ENCODE data around the gene MICAL2.
A peak's percentile ranks its signal among the peaks of the same experiment; 100 is the strongest.

MICAL2 gene

DNA sequence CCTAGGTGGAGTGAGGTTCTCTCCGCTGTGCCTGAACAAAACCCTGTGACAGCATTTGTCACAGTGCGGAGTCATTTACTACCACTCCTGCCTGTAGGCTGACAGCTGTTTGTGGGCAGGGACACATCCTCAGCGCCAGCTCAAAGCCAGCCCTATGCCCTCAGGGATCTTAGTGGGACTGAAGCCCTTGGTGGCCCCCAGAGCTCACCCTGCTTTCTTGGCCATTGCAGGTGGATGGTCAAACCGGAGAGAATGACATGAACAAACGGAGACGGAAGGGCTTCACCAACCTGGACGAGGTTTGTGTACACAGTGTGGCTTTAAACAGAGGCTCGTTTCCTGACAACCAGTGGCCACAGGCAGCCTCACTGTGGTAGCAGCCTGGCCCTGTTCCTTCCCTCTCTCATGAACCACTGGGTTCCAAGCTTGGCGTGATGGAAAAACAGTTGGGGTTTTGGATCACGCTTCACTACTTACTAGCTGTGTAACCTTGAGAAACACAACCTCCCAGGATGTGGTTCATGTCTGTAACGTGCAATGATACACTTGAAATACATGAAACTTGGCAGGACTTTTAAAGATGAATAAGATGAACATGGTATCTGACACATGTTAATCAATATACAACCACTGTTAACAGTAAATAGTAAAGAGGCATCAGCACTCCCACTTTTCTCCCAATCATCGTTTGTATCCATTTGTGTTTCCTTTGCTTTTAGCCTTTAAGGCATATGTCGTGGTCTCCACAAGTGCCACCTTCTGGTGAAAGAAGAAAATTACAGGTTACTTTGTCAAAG lies 125.8 kb downstream of the MICAL2 start:
- peak; percentile 24 for DNase-seq

DNA sequence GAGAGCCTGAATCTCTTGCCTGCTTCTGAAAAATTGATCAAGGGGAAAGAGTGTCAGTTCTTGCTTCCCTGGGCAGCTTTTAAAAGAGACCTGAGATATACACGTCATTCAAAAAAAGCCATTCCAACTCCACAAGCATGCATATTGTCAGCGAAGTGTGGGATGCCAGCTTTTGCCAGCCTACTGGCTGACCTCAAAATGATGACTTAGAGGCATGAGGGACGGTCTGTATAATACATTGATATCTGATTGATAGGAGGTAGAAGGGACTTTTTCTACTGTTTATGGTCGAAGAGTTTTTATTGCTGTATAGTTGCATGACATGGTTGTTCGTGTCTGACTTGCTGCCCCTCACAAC lies 126.3 kb downstream of the MICAL2 start:
- no peak for DNase-seq

DNA sequence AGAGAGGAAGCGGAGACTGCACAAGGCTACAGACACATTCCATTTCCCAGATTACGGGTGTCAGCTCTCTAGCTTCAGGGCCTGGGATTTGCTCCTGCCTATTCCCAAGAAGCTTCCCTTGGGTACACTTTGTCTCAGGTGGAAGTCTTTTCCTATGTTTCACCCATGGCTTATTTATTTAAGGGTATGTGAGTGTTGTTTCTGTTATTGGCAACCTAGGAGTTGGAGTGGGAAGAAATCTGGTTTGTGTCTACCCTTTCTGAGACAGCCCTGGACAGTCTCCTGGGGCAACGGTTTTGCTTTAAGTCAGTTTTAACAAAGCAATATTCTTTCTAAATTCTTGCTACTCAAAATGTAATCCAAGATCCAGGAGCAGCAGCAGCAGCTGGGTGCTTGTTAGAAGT lies 127.0 kb downstream of the MICAL2 start:
- no peak for DNase-seq

DNA sequence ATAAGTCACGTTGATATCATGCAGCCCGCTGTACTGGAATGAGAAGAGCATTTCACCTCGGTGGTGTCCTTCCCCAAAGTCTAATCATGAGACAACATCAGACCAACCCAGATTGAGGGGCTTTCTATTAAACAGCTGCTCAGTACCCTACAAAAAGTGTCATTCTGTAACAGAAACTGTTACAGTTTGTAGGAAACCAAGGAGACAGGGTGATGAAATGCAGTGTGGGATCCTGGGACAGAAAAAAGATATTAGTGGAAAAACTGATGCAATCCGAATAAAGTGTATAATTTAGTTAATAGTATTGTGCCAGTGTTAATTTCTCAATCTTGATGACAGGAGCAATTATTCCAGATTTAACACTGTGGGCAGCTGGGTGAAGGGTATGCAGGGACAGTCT lies 128.0 kb downstream of the MICAL2 start:
- no peak for DNase-seq

DNA sequence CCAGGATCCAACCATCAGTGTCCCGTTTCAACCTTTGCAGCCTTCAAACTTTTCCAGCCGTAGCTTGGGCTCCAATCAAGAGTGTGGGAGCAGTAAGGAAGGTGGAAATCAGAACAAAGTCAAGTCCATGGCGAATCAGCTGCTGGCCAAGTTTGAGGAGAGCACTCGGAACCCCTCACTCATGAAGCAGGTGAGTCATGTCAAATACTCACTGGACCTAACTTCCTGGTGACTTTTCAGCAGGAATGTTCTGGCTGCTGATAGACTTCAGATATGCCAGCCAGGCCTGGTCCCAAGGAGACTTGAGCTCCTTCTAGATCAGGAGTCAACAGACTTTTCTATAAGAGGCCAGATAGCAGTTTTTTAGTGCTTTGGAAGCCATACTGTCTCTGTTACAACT lies 129.0 kb downstream of the MICAL2 start:
- DNase-seq: no peak

DNA sequence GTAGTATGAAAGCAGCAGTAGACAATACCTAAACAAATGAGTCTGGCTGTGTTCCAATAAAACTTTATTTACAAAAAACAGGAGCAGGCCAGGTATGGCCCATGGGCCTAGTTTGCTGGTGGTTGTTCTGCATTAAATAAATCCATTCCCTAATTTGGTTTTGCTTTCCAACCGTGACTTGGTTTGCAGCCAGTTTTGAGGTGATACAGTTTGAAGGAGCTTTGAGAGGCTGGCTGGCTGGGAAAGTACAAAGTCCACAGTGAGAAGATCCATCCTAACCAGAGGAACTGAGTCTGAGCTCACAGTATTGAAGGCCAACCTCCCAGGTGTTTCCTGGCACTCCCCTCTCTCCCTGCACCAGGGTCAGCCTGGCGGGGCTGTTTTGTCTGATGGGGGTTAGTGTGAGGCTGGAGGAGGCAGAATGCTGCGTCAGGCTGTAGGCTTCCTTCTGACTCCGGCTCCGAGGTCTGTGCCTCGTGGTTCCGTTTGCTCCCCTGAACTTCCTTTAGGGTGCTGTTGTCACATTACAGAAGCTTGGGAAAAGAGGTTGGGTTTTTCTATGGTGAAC lies 129.5 kb downstream of the MICAL2 start:
- no peak for DNase-seq

DNA sequence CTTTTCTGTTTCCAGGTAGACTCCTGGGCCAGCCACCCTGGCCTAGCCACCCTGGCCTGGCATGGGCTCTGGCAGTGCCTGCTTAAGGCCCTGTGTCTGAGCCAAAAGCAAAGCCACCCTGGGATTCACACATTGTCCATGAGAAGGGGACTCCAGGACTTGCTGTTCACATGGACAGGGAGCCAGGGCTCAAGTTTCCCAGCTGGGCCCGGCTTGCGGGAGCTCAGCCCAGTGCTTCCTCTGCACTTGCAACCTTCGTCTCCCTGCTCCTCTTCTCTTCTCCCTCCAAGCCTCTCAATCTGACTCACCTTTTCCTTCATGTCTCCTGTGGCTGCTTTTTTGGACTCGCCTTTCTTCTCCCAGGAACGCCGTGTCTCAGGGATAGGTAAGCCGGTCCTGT lies 130.3 kb downstream of the MICAL2 start:
- DNase-seq: no peak

DNA sequence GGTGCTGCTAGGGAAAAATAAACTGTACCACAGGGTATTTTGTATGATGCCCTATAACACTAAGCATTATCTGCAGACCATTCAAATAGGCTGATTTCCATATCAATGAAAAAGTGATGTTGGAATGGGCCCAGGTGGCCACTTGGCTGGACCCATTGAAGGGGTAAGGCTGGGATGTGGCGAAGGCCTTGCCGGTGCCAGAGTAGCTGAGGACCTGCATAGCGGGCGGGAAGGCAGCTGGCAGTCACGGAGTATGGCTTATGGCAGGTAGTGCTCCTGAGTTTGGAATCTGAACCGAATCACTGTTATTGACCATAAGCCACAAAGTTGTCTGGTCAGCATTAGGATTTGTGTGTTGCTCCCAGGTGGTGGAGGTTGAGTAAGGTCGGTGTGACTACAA lies 131.0 kb downstream of the MICAL2 start:
- no peak for DNase-seq

DNA sequence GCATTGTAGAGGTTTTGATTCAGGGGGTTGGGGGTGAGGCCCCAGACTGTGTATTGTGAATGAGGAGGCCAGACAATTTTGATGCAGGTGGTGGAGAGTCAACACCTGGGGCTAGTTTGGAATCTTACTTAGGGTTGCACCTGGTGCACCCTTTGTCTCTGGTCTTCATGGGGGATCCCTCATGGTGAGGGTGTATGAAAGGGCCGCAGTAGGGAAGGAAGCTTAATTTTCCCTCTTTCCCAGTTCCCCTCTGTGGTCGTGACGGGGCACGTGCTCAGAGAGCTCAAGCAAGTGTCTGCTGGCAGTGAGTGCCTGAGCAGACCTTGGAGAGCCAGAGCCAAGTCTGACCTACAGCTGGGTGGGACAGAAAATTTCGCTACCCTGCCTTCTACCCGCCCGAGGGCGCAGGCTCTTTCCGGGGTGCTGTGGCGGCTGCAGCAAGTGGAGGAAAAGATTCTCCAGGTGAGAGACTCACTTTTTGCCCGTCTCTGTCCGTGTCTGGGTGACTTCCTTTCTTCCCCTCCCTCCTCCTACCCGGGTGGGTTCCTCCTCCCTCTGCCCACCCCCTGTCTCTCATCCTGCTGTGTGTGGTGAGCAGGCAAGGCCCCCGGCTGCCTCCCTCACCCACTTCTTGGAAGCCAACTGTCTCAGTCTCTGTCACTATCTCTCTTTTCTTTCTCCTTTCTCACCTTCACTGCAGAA lies 131.7 kb downstream of the MICAL2 start:
- DNase-seq: peak; percentile 33

DNA sequence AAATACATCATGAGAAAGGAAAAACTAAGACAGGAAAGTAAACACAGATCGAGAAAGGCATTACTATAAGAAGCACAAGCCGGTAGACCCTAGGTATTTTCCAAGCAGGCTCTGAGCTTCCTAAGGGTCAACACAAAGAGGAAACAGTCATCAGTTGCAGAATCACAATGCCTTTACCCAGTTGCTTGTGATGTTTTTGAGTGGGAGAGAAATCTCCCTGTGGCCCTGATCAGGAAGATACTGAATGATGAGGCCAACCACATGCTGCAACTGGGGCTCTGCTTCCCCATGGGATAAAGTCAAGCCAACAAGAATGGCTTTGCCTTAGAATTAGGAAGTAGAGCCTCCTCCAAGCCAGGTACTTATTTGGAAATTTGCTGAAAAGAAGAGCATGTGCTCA lies 132.6 kb downstream of the MICAL2 start:
- no peak for DNase-seq

DNA sequence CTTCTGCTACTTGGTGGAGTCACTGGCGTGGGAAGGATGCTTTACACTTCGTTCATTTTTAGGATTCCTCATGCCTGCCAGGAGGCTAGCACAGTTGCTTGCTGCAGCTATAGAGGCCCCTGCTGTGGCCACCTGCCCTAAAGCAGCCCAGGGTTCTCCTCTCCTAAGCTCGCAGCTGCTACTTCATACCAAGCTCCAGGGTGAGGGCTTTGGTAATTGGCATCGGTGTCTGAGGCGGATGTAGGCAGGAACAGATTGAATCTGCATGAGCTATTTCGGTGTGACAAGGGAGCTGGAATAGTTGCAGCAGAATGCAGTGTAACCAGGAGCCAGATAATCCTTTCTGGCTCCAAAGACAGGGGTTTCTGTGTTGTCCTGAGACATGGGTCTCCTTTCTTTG lies 133.1 kb downstream of the MICAL2 start:
- DNase-seq: no peak

DNA sequence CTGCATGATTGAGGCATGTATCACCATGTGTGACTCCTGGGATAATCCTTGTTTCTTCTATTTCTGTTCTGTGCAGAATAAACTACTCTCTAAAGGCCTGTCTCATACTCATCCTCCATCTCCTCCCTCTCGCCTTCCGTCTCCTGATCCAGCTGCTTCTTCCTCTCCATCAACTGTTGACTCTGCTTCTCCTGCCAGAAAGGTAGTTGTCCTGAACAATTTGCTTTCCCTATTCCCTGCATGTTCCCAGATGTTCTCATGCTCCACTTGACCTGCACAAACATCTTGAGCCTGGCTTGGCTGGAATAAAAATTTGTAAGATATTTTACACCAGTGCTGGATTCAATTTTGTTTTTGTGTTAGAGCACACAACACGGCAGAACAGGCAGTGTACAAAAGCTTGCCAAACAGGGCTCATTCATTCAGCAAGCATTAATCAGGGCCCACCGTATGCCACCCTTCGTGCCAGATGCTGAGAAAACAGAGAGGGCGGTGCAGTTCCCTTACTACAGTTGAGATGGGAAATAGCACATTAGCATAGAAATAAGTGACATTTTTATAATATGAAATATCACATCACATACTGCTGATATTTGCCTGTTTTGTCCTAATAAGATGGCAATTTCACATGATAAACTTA lies 133.6 kb downstream of the MICAL2 start:
- no peak for DNase-seq

DNA sequence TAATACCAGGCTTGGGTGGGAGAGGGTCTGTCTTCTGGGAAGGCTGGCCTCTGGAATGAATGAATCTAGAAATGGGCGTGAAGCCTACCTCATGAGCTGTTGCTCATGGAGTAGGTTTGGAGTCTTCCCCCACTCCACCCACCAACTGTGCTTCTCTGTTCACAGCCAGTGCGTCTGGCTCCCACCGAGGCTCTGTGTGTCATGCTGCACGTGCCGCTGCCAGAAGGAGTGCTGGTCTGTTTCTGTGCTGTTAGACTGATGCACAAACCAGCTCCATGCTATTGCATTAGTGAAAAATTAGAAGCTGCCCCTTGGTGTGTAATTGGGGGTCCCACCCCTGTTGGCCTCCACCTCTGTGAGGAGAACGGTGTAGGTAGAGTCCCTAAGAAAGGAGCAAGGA lies 134.7 kb downstream of the MICAL2 start:
- no peak for DNase-seq

DNA sequence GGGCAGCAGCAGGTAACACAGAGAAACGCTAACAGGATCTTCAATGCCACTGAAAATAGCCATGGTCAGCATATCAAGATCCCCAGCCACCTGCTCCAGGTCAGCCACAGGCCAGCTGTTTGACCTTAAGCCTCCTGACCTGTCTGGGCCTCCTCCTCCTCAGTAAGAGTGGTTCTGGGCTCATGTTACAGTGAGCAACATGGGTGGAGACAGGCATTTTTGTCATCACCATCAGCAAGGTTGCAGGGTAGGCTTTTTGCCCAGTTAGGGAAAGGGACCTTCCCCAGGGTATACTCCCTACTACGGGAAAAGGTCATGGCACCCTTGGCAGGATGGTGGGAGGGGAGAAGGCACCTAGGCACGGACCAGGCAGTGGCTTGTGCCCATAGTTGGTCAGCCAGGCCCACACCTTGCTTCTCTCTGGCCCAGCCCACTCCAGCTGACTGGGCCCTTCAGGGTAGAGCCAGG lies 135.2 kb downstream of the MICAL2 start:
- DNase-seq: no peak

DNA sequence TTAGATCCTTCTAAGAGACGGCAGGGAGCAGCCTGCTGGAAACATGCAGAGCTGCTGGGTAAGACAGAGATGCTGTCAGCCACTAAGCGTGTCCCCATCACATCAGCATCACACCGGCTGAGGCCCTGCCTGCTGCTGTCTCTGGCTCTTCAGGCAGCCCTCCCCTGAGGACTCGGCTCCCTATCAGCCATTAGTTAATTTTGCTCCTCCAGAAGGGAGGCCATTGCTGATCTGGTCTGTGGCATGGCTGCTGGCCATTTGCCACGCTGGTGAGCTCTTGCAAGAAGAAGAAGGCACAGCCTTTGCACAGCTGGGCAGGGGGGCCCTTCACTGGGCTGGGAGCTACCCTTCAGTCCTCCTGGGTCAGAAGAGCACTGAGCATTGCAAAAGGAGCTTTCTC lies 135.8 kb downstream of the MICAL2 start:
- DNase-seq: no peak

DNA sequence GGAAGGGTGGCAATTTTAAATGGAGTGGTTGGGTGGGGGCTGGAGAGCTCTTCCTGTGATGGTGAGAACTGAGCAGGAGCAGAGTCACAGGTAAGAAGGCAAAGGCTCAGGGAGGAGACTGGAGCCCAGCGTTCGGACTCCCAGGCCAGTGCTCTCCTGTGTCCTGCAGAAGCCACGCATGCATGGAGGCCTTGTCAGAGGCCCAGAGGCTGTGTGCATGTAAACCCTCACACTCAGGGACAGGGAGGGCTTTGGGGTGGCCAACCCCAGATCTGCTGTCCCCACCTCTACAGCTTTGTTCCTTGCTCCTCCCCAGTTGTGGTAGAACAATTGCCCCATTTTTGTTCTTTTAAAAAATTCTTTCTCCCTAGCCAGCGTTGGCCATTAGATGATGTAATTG lies 136.6 kb downstream of the MICAL2 start:
- DNase-seq: no peak

DNA sequence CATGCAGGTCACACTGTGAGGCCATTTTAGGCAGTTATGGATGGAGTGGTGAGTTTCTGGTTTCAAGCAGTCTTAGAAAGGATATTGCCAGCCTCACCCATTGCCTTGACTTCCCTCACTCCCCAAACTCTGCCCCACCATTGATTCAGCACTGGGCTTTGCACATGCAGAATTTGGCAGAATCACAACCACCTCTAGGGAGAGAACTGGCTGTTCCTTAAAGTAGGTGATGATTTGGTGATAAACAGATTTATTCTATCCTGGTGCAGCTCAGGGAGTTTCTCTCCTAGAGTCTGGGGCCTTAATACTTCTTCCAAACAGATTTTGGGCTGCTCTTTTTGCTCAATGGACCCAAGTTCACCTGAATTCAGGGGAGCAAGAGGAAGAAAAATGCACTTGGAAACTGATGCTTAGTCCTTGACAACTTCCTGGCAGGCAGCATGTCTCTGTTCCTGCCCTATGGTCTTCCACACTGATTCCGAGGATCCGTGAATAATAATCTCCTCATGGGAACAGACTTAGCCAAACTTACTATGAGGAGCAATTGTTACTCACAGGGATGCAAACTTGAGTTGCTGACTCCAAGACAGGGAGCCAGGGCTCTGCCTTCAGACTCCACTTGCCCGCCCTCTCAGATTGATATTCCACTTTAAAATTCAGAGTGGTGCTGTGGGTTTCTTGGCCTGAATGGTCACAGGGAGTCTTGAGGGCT lies 137.3 kb downstream of the MICAL2 start:
- no peak for DNase-seq

DNA sequence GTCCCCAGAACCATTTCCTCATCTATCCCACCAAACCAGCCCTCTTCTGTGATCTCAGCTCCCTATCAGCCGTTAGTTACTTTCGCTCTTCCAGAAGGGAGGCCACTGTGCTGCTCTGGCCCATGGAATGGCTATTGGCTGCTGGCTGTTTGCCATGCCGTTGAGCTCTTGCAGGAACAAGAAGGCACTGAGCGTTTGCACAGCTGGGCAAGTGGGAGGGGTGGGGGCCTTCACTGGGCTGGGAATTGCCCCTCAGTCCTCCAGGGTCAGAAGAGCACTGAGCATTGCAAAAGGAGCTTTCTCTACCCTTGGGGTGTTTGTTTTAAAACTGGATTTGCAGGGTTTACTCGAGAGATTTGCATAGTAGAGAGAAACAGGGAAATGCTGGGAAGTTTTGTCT lies 137.9 kb downstream of the MICAL2 start:
- DNase-seq: no peak

DNA sequence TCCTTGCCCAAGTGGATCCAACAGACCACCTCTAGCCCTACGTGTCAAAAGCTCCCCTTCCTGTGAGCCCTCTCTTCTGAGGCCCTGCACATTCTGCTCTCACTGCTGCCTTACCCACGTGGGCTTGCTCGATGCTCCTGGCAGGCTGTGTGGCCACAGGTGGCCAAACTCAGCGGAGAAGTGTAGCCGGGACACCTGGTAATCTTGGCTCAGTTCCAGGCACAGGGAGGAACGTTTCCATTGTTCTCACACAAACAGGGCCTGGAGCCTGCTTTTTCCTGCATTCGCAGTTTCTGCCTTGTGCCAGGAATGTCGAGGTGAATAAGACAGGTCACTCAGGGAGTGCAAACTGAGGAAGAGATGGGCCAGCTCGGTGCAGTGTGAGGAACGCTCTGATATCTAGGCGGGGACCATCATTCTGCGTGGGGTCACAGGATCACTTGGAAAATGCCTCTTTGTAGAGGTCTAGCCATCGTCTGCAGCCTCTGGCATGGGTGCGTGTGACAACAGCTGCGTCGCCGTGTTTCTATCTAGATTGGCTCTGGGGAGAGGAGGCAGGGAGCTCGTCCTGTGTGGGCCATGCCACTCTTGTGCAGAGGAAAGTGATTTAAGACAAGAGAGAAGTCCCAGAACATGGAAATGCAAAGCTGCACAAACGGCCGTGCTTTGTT lies 139.3 kb downstream of the MICAL2 start:
- DNase-seq: no peak

DNA sequence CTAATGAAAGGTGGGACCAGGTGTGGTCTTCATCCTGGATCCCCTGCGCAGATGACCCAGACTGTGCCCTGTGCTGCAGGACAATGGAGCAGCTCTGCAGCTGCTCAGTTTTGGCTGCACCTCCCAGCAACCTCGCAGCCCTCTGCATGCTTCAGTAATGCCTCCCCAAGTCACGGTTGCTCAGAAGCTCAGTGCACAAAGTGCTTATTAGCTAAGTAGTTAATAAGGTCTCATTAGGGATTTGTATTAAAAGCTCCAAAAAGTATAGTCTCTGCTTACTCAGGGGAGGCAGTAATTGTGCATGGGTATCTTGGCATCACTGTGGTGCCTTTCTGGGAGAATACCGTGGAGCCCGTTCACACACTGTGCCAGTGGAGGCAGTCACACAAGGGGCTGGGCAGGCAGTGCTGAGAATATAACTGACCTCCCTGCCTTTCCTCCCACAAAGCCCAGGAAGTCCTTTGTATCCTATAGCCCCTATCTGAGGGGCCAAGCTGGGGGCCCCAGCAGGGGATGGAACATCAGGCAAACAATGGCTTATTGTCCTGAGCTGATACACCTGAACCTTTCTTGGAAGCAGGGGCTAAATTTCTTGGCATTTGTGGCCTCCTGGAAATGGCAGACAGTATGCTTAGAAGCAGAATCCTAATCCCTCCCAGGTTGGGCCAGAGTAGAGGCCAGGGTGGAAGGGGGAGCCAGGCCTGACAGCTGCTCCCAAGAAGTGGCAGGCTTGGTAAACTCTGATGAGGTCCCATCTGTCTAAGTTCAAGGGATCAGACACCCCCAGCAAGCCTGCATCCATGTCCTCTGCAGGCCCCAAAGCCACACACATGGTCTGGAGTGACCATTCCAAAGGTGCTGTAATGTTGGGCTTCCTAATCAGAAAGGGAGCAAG lies 141.5 kb downstream of the MICAL2 start:
- DNase-seq: no peak

DNA sequence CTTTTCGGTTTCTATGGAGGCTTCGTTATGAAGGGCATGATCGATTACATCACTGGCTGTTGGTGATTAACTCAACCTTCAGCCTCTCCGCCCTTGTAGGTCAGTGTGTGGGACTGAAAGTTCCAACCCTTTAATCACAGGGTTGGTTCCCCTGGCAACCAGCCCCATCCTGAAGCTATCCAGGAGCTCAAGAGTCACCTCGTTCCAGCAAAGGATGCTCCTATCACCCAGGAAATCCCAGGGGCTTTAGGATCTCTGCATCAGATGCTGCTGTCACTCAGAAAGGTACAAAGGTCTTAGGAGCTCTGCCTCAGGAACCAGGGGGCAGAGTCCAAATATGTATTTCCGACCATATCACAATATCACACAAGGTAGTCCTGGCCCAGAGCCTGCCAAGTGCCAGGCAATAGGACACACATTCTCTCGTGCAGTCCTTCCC lies 143.5 kb downstream of the MICAL2 start:
- DNase-seq: no peak
